HG03575 (cell line): ENCODE results near the gene VILL.
A peak's percentile ranks its signal among the peaks of the same experiment; 100 is the strongest.
"Not testable (repeated sequence)": the region's sequence is repeated elsewhere in the genome, so short reads cannot be mapped to it uniquely, and the experiment has no call there.

Experiments used
- ATAC-seq: cut with Tn5 transposase; IDR thresholded peaks from one replicate; pipeline ENCODE4 v1.9.1; 2021; ENCODE audit not compliant: unreplicated experiment, insufficient number of reproducible peaks, low FRiP score; ENCODE audit errors: extremely low read depth

The VILL gene

DNA sequence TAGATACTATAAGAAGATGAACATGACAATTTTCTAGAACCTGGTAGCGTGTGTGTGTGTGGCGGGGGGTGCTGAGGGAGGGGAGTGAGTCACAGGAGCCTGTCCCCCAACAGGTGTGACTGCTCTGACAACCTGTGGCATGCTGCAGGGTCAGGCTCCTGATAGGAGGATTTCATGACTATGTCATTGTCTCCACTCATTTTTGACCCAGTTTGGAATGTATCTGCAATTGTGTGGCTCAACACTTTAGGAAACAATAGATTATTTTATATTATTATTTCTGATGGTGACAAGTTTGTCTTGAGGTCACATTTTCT, 9.3 kb upstream of the VILL start:
- ATAC-seq: no peak

DNA sequence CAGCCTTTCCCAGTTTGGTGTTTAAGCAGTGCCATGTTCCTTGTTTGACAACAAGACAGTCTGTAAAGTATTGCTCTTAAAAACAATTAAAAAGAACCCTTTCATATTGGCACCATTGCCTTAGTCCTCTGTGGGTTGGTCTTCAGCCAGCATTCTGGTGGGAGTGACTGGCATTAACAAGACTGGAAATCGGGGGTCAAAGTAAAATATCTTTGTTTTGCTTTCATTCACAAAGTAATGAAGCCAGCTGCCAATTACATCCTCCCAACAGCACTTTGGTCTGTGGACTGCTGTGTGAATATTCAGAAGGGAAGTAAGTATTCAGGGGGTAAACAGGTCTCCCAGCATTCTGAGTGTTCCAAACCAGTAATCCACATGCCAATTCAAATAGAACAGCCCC, 8.3 kb upstream of the VILL start:
- no peak for ATAC-seq

DNA sequence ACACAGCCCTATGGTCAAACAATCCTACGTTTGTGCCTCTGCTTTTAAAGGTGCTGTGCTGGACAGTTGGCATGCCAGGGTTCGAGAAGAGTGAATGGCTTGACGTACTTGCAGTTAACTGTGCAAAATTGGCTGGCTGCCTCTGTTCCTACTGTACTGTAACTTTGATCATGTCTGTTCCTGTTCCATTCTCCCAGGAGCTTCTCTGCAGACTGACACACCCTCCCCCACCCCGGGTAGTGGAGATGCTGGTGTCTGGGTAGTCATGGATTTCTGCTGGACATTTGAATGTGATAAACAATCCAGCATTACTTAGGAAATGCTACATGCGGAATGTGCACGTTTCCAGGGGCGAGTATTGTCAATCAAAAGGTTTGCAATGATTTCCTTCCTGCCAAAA, 6.5 kb upstream of the VILL start:
- ATAC-seq: no peak

DNA sequence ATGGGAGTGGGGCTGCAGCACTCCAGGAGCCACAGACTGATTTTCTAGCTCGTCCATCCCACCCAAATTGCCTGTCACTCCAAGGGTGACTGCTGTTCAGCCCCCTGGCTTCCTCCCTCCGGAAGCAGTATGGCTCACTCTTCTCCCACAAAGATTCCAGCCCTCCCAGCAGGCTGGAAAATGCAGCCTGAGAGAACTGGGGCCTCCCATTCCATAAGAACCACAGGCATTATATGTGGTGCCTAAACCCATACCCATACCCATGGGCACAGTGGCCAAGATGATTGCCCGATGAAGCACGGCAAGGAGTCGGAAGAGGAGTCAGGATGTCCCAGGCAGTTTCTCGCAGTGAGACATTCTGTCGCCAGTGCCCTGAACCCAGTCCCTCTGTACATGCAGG, 6.0 kb upstream of the VILL start:
- ATAC-seq: no peak

DNA sequence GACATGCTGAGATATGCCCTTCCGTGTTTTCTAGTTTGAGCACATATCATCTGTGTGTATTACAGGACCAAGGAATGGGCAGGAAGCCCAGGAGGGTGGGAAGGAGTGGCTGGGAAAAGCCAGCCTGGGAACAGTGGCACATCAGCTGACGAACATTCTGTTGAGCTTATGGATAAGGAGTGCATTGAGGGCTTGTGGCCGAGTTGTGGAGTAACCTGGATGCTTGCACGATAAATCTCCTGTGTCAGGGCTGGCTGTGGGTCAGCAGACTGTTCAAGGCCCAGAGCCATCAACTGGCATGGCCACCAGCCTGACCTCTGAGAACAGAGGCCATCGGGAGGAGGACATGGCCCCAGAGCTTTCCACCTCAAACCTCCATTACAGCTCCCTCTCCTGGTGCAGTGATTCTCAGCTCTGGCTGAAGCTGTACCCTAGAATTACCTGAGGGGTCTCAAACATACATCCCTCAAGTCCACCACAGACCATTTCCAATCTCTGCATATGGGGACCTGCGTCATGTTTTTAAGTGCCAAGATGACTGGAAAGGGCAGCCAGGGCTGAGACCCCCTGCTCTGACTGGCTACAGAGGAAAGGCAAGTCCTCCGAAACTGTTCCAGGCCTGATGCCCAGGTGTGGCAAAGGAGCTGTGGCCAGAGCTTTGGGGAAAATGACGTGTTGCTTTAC, 4.8 kb upstream of the VILL start:
- no peak for ATAC-seq

DNA sequence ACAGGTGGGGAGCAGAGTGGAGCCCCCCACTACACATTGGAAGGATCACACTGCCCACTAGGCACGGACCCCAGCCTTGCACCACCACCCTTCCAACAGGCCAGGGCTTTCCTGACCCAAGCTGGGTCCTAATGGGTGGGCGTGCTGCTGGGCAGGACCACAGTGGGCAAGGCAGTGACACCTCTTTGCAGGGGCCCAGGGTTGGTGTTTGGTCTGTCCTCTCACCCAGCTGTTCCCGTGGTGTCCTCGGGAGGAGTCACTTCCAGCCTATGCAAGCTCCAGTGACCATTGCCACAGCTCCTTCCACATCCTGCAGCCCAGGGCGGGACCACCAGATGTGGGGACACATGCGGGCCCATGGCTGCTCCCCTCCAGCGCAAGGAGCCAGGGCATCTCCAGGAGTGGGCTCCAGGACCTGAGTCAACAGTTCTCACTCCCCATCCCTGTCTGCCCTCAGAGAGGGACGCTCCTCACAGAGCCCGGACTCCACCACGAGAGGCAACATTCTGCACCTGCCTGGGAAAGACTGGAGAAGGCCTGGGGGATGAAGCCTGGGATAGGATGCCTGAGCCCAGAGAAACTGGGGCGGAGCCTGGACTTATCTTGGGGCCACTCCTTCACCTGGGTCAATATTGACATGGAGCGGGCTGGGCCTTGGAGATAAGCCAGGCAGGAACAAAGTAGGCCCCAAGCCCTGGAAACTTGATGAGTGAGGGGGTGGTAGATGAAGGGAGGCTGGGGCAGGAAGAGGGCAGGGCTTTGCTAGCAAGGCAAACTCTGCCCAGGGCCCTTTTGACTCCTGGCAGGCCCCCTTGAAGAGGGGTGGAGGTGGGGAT, 3.9 kb upstream of the VILL start:
- ATAC-seq: no peak

DNA sequence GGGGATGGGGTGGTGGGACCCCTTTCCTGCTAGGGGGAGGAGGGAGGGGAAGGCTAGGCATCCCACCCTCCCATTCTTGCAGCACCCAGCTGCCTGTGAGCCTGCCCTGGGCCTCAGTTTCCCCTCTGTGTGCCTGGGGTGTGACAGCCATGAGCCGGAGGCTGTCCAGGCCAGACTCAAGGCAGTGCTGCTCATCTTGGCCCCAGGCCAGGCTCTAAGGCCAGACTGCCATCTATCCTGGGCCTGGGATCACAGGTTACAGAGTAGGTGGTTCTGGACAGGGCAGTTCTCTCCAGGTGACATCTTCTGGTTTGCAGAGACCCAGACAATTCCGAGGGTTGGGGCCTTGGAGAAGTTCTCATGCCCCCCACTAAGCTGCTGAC, 3.3 kb upstream of the VILL start:
- no peak for ATAC-seq

DNA sequence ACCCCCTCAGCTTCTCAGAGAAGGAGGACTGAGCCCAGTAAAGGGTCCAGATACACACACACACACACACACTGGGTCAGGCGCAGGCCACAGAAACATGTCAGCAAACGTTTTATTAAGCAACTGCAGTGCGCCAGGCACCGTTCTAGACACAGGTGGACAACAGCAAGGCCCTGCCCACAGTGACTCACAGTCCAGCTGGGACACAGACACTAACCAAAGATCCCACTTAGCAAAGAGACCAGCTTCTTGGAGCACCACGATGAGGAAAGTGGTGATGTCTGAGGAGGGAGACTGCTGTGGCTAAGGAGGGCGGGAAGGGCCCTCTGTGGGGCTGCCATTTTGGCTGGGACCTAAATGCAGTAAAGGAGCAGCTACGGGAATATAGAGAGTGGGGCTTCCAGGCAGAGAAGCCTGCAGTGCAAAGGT, 2.8 kb upstream of the VILL start:
- ATAC-seq: no peak

DNA sequence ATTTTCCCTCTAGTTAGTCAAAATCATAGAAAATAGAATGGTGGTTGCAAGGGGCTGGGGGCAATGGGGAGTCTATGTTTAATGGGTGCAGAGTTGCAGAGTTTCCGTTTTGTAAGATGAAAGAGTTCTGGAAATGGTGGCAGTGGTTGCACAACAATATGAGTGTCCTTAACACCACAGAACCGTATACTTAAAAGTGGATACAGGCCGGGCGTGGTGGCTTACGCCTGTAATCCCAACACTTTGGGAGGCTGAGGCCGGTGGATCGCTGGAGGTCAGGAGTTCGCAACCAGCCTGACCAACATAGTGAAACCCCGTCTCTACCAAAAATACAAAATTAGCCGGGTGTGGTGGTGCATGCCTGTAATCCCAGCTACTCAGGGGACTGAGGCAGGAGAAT, 2.2 kb upstream of the VILL start:
- not testable (repeated sequence) for ATAC-seq

DNA sequence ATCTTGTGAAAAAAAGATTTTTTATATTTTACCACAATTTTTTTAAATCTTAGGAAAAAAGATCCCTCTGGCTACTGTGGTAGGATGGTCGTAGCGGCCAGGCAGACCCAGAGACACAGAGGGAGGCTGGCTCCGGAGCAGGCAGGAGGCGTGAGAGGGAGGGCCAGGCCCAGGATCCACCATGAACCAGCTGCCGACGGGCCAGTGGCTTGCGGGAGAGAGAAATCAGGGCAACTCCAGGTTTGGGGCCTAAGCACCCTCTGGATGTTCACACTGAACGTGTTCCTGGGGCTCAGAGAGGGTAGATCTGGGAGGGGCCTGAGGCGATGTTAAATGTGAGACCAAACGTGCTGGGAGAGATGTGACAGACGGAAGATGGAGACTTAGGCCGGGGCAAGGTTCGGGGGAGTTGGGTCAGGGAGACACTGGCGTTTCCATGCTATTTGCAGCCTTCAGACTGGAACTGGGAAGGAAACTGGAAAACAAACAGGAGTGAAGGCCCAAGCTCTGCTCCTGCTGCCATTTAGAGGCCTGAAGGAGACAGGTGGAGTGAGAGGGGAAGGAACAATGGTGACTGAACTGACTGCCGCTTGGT, 1.6 kb upstream of the VILL start:
- no peak for ATAC-seq

DNA sequence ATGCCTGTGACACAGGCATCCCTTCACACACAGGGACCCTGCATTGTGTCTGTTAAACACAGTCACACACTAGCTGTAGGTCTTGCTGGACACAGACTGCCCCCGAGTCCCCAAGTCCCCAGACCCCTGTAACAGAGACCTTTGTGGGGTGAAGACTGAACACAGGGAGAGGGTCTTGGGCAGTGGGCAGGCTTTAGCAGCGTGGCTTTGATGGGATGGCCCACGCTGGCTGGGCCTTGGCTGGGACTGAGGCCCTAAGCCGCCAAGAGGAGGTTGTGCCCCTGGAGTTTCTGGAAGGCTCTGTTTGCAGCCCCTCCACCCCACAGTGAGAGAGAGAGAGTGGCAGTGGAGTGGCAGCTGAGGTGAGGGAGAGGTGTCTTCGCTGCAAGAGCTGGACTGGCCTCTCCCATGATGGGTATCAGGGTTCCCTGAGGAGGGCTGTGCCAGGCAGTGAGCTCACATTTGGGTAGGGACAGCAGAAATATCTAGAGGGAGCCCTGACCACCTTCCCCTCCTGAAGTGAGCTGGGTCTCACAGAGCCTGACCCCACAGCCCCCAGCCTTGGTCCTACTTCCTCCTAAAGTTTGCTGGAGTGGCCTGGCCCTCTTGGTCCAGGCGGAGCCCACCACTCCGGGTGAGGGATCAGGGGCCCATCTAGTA, 635 bp upstream of the VILL start:
- no peak for ATAC-seq

DNA sequence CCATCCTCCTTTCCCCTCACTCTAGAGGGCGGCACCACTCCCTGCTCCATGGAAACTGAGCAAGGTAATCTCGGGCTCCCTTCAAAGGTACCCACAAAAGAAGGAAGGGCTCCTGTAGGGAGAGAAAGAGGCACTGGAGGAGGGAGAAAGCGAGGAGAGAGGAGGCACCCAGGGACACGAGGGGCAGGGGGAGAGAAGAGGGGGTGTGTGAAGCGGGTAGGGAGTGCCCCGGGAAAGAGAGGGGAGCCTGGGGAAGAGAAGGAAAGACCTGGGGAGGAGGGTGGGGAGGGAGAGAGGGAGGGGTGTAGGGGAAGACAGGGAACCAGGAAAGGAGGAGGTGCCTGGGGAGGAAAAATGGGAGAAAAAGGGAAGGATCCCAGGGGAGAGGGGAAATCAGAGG, 523 bp downstream of the VILL start:
- no peak for ATAC-seq

DNA sequence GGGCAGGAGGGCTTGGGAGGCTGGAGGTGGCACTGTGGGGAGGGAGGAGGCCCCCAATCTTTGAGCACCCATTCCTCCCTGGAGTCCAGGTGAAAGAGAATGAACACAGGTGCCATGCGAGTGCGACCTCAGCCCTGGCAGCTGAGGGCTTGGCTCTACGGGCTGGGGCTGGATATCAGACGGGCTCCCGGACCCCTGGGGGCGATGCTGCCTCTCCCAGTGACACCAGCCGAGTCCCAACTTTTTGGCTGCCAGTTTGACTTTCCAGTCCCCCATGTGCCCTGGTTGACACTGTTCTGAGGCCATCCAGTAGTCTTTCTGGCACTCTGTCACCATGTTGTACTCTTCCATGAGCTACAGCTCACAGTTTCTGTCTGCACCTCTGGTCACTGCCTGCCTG, 1.2 kb downstream of the VILL start:
- no peak for ATAC-seq

DNA sequence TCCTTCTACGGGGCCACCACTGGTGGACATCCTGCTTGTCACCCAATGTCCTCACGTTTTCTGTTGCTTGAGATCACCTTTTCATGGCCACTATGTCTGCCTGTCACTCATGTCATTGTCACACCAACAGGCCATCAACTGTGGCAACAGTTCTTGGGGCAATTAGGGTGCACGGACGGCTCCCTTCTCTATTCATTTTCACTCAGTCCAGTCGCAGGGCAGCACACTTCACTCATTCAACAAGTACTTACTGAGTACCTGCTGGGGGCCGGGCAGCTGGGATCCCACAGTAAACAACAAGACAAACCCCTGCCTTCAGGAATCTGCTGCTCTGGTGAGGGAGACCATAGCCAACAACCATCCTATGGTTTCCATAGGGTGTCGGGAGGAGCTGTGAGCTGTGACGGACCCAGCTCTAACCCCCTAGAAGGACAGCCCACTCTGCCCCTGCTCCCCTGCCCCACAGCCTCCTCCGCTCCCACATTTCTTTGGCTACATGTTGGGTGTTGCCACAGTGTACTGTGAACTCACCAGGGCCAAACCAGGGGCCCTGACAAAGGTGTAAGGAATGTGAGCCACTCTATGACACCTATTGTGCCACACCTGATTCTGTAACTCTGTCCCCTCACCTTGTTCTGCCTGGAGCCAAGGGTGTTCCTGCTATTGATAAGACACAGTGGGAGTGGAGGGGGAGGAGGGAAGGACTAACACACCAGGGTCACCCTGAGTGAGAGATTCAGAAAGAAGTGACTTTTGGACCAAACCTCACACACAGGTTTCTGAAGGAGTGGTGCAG, 1.9 kb downstream of the VILL start:
- no peak for ATAC-seq

DNA sequence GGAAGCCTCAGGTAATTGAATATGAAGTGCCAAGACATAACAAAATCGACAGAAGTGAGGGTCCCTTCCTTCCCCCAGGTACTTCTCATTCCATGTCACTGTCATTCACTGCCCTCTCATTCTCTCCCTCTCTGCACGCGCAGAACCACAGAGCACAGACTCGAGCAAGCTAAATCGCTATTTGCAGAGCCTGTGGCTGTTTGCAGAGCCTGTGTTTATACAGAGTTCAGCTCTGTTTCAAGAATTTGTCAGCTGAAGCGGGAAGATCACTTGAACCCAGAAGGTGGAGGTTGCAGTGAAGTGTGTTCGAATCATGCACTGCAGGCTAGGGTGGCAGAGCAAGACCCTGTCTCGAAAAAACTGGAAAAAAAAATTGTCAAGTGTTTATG, 2.5 kb downstream of the VILL start:
- ATAC-seq: no peak

DNA sequence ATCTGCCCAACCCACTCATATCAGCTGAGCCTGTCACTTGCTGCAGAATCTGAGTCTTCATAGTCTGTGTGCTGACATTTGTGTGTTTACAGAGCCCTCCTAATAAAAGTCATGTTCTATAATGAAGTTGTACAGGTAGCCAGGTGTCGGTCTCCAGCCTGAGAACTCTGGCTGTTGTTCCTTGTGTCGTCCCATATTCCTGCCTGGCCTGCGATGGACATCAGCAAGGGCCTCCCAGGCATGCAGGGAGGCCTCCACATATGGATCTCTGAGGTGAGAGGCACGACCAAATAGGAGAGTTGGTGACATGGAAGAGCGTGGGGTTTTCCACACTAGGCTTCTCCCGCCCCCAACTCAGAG, 2.9 kb downstream of the VILL start:
- no peak for ATAC-seq

DNA sequence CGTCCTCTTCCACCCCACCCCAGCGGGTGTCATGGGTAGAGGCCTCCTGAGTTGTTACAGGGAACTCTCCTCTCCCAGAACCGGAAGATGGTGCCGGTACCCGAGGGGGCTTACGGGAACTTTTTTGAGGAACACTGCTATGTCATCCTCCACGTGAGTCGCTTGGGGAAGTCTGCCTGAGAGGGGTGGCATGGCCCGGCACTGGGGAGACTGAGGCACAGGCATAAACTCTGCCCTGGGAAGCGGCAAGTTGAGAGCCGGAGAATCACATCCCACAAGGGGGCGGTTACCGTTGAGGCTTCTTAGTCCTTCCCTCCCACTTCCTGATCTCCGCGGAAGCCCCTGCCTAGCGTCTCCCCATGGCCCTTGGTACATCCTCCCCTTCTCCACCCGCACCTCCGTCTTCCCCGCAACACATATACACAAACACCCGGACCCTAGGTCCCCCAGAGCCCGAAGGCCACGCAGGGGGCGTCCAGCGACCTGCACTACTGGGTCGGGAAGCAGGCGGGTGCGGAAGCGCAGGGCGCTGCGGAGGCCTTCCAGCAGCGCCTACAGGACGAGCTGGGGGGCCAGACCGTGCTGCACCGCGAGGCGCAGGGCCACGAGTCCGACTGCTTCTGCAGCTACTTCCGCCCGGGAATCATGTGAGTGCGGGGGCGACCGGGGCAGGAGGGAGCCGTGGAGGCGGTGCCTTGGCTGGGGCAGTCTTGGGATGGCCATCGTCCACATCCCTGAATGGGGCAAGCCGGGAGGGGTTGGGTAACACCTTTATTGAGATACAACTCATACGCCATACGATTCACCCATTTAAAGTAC, 3.4 kb downstream of the VILL start:
- ATAC-seq: peak; percentile 34

DNA sequence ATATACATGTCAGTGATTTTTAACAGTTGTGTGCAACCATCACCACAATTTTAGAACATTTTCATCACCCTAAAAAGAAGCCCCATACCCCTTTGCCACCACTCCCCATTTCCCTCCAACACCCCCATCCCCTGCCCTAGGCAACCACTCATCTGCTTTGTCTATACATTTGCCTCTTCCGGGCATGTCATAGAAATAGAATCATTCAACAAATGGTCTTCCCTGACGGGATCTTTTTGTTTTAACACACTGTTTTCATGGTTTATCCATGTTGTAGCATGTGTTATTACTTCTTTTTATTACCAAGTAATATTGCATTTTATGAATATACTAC, 4.0 kb downstream of the VILL start:
- no peak for ATAC-seq
